Effector memory CD8-positive, alpha-beta T cell (primary cell): ENCODE data around the gene FGG.
"Not testable (repeated sequence)": the region's sequence is repeated elsewhere in the genome, so short reads cannot be mapped to it uniquely, and the experiment has no call there.

Source experiments
- ATAC-seq: fragments of 150-1000 bp; cut with Tn5 transposase; replicated peaks from 2 replicates; pipeline ENCODE4 v1.10.0; 2021; ENCODE audit warnings: mild to moderate bottlenecking, moderate library complexity
- DNase-seq, 3 experiments: peaks; one replicate each; pipeline ENCODE4 v3.0.0; 2021
- H3K27ac Mint-ChIP-seq, 2 donors: one replicate each; pipeline ENCODE4 v1.8.0; 2022; ENCODE audit warnings: mild to moderate bottlenecking in 2 of 2, mixed read lengths in 2 of 2, moderate library complexity in 2 of 2
- H3K27me3 Mint-ChIP-seq, 2 donors: one replicate each; pipeline ENCODE4 v1.8.0; 2022; ENCODE audit warnings: mixed read lengths in 2 of 2
- H3K36me3 Mint-ChIP-seq: one replicate; pipeline ENCODE4 v1.8.0; 2022; ENCODE audit warnings: mild to moderate bottlenecking, moderate library complexity, mixed read lengths; ENCODE audit not compliant: insufficient read depth
- H3K4me1 Mint-ChIP-seq, 2 donors: one replicate each; pipeline ENCODE4 v1.8.0; 2022; ENCODE audit warnings: low read depth in 2 of 2, mixed read lengths in 2 of 2
- H3K4me3 Mint-ChIP-seq, 2 donors: one replicate each; pipeline ENCODE4 v1.8.0; 2022; ENCODE audit warnings: mild to moderate bottlenecking in 2 of 2, mixed read lengths in 2 of 2, moderate library complexity in 2 of 2
- H3K9me3 Mint-ChIP-seq, 2 donors: one replicate each; pipeline ENCODE4 v1.8.0; 2022; ENCODE audit warnings: mixed read lengths in 2 of 2

FGG gene

GRCh38 chr4:154604696-154605200, 7.7 kb downstream of the FGG start:
- H3K27ac Mint-ChIP-seq = no peak overlapping the region
- ATAC-seq (no peak), DNase-seq (no peak)
- no peaks in the 10 kb centered on the region for H3K36me3 Mint-ChIP-seq
- no peaks in the 10 kb centered on the region for H3K9me3 Mint-ChIP-seq
- H3K27me3 Mint-ChIP-seq = peaks cover 50 to 62% of the 10 kb centered on the region in 2 donors
- no peaks in the 10 kb centered on the region for H3K4me1 Mint-ChIP-seq
- no peak overlapping the region for H3K4me3 Mint-ChIP-seq

- no peak overlapping the region for H3K4me3 Mint-ChIP-seq
- no peaks in the 10 kb centered on the region for H3K9me3 Mint-ChIP-seq
- DNase-seq = no peak
- no peaks in the 10 kb centered on the region for H3K36me3 Mint-ChIP-seq
- H3K27me3 Mint-ChIP-seq = peaks cover 38 to 47% of the 10 kb centered on the region in 2 donors
- ATAC-seq = no peak
- H3K27ac Mint-ChIP-seq = no peak overlapping the region
- H3K4me1 Mint-ChIP-seq = no peaks in the 10 kb centered on the region
Measured at GRCh38 chr4:154603033-154603943, 9.2 kb downstream of the FGG start.

GRCh38 chr4:154602404-154603020, 9.9 kb downstream of the FGG start:
- DNase-seq = no peak
- H3K36me3 Mint-ChIP-seq = no peaks in the 10 kb centered on the region
- no peak for ATAC-seq
- no peaks in the 10 kb centered on the region for H3K9me3 Mint-ChIP-seq
- H3K4me1 Mint-ChIP-seq = no peaks in the 10 kb centered on the region
- no peak overlapping the region for H3K4me3 Mint-ChIP-seq
- no peak overlapping the region for H3K27ac Mint-ChIP-seq
- H3K27me3 Mint-ChIP-seq = peaks cover 37 to 45% of the 10 kb centered on the region in 2 donors

- ATAC-seq (no peak), DNase-seq (no peak)
- Mint-ChIP-seq H3K9me3 (no peaks in the 10 kb centered on the region), H3K27ac (no peak overlapping the region), H3K4me3 (no peak overlapping the region), H3K36me3 (no peaks in the 10 kb centered on the region), H3K27me3 (peaks cover 38 to 43% of the 10 kb centered on the region in 2 donors), H3K4me1 (no peaks in the 10 kb centered on the region)
Measured at GRCh38 chr4:154597798-154598774, 14.4 kb downstream of the FGG start.

GRCh38 chr4:154597281-154597680, 15.2 kb downstream of the FGG start:
- DNase-seq, H3K4me1 Mint-ChIP-seq, ATAC-seq, H3K27ac Mint-ChIP-seq, H3K36me3 Mint-ChIP-seq, H3K4me3 Mint-ChIP-seq, H3K9me3 Mint-ChIP-seq: not testable (repeated sequence)
- peaks cover 30 to 43% of the 10 kb centered on the region in 2 donors for H3K27me3 Mint-ChIP-seq

GRCh38 chr4:154595807-154596206, 16.6 kb downstream of the FGG start:
- no peaks in the 10 kb centered on the region for H3K36me3 Mint-ChIP-seq
- no peak for DNase-seq
- H3K27me3 Mint-ChIP-seq = peaks cover 29 to 38% of the 10 kb centered on the region in 2 donors
- no peaks in the 10 kb centered on the region for H3K9me3 Mint-ChIP-seq
- ATAC-seq = no peak
- H3K27ac Mint-ChIP-seq = no peak overlapping the region
- H3K4me3 Mint-ChIP-seq = no peak overlapping the region
- no peaks in the 10 kb centered on the region for H3K4me1 Mint-ChIP-seq

GRCh38 chr4:154594343-154594742, 18.1 kb downstream of the FGG start:
- H3K27ac Mint-ChIP-seq, ATAC-seq, H3K9me3 Mint-ChIP-seq: not testable (repeated sequence)

GRCh38 chr4:154593868-154594267, 18.6 kb downstream of the FGG start:
- H3K4me3 Mint-ChIP-seq = no peak overlapping the region
- no peaks in the 10 kb centered on the region for H3K4me1 Mint-ChIP-seq
- H3K9me3 Mint-ChIP-seq = no peaks in the 10 kb centered on the region
- H3K36me3 Mint-ChIP-seq = no peaks in the 10 kb centered on the region
- ATAC-seq = no peak
- DNase-seq = no peak
- H3K27me3 Mint-ChIP-seq = peaks cover 33 to 47% of the 10 kb centered on the region in 2 donors
- H3K27ac Mint-ChIP-seq = no peak overlapping the region

More at GRCh38 chr4:154594343-154594742, 18.1 kb downstream of the FGG start:
- not testable (repeated sequence) for H3K36me3 Mint-ChIP-seq, DNase-seq, H3K4me3 Mint-ChIP-seq, H3K4me1 Mint-ChIP-seq
- peaks cover 31 to 43% of the 10 kb centered on the region in 2 donors for H3K27me3 Mint-ChIP-seq

- ATAC-seq (no peak), DNase-seq (no peak)
- Mint-ChIP-seq H3K27me3 (peaks cover 41 to 42% of the 10 kb centered on the region in 2 donors), H3K36me3 (no peaks in the 10 kb centered on the region), H3K4me3 (no peak overlapping the region), H3K27ac (no peak overlapping the region), H3K4me1 (no peaks in the 10 kb centered on the region), H3K9me3 (no peaks in the 10 kb centered on the region)
Measured at GRCh38 chr4:154591890-154592289, 20.6 kb downstream of the FGG start.

- Mint-ChIP-seq H3K36me3 (no peaks in the 10 kb centered on the region), H3K9me3 (no peaks in the 10 kb centered on the region), H3K27ac (no peak within 1 kb of the TSS), H3K4me3 (no peak within 1 kb of the TSS), H3K4me1 (no peaks in the 10 kb centered on the region), H3K27me3 (peaks cover 49 to 52% of the 10 kb centered on the region in 2 donors)
- no peak for DNase-seq
- ATAC-seq = no peak
Measured at GRCh38 chr4:154590329-154591006, 22.0 kb downstream of the FGG start, which contains the start of gene FGA. FGA (minus strand) TSS chr4:154590742; CDS start chr4:154590687, 55 bp downstream.

GRCh38 chr4:154589296-154590197, 22.9 kb downstream of the FGG start:
- no peak for DNase-seq
- Mint-ChIP-seq H3K27me3 (peaks cover 49 to 52% of the 10 kb centered on the region in 2 donors), H3K4me1 (no peaks in the 10 kb centered on the region), H3K4me3 (no peak overlapping the region), H3K27ac (no peak overlapping the region), H3K36me3 (no peaks in the 10 kb centered on the region), H3K9me3 (no peaks in the 10 kb centered on the region)
- ATAC-seq = no peak

- Mint-ChIP-seq H3K27ac (no peak overlapping the region), H3K4me3 (no peak overlapping the region), H3K9me3 (no peaks in the 10 kb centered on the region), H3K27me3 (peaks cover 41 to 43% of the 10 kb centered on the region in 2 donors), H3K36me3 (no peaks in the 10 kb centered on the region), H3K4me1 (no peaks in the 10 kb centered on the region)
- ATAC-seq = no peak
- no peak for DNase-seq
Measured at GRCh38 chr4:154588198-154588597, 24.3 kb downstream of the FGG start.
